ENCODE results near the gene CPSF3.

The CPSF3 gene

GRCh38 chr2:9518780-9519179 lies 95.3 kb downstream of the CPSF3 start:
- TF ChIP-seq RAD21 (IDR thresholded peaks at IDR 0.05; ENCODE audit: low read depth) (no peak), USF1 (IDR thresholded peaks at IDR 0.05) (no peak), NFIC (IDR thresholded peaks at IDR 0.05) (no peak), CEBPB (IDR thresholded peaks at IDR 0.05) (no peak), EP300 (IDR thresholded peaks at IDR 0.05; ENCODE audit: borderline replicate concordance) (no peak), TCF12 (IDR thresholded peaks at IDR 0.05; ENCODE audit: low read depth) (no peak), FOXM1 (IDR thresholded peaks at IDR 0.05; ENCODE audit: borderline replicate concordance, low read depth) (no peak), EGR1 (IDR thresholded peaks at IDR 0.05) (no peak)
- TF ChIP-seq, protein P1, sequence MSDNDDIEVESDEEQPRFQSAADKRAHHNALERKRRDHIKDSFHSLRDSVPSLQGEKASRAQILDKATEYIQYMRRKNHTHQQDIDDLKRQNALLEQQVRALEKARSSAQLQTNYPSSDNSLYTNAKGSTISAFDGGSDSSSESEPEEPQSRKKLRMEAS (IDR thresholded peaks at IDR 0.05), result no peak

DNA sequence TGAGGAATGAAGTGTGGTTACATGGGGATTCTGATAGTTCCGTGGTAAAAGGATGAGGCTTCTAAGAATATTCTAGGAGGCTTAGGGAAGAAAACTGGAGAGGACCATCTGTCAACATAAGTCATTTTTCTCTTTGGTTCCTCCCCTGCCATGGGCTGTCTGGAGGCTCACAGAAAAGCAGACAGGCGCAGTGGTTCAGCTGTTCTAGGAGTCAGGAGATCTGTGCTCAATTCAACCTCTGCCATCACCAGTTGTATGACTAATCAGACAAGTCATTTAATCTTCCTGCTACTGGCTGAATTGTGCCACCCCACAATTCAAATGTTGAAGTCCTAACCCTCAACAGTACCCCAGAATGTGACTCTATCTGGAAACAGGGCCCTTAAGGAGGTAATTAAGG lies 95.8 kb downstream of the CPSF3 start:
- no peak for TF ChIP-seq TCF12 (IDR thresholded peaks at IDR 0.05; ENCODE audit: low read depth)
- no peak for TF ChIP-seq FOXM1 (IDR thresholded peaks at IDR 0.05; ENCODE audit: borderline replicate concordance, low read depth)
- TF ChIP-seq TAF1 (IDR thresholded peaks at IDR 0.05; ENCODE audit: low read depth), result no peak
- no peak for TF ChIP-seq CREB1 (IDR thresholded peaks at IDR 0.05; ENCODE audit: low read depth)
- no peak for TF ChIP-seq EGR1 (IDR thresholded peaks at IDR 0.05)

Measured in Ishikawa (cell line).